ENCODE measurements around the gene RGS7BP.

DNA sequence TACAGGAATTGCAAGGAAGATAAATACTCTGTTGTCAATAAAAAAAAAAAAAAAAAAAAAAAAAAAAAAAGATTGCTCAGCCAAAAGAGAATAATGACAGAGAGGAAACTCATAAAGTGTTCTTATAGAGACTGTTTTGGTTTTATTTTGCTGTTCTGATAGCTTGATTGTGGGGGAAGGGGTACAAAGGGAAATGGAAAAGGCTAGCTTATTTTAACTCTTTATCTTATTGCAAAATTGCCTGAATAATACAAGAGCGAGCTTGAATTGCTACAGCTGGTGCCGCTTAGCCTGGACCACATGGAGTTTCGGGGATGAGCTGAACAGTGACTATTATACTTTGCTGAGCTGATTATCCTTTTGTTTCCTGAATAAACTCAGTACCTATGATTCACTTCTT lies 153.5 kb downstream of the RGS7BP start:
- TF ChIP-seq, protein P1, sequence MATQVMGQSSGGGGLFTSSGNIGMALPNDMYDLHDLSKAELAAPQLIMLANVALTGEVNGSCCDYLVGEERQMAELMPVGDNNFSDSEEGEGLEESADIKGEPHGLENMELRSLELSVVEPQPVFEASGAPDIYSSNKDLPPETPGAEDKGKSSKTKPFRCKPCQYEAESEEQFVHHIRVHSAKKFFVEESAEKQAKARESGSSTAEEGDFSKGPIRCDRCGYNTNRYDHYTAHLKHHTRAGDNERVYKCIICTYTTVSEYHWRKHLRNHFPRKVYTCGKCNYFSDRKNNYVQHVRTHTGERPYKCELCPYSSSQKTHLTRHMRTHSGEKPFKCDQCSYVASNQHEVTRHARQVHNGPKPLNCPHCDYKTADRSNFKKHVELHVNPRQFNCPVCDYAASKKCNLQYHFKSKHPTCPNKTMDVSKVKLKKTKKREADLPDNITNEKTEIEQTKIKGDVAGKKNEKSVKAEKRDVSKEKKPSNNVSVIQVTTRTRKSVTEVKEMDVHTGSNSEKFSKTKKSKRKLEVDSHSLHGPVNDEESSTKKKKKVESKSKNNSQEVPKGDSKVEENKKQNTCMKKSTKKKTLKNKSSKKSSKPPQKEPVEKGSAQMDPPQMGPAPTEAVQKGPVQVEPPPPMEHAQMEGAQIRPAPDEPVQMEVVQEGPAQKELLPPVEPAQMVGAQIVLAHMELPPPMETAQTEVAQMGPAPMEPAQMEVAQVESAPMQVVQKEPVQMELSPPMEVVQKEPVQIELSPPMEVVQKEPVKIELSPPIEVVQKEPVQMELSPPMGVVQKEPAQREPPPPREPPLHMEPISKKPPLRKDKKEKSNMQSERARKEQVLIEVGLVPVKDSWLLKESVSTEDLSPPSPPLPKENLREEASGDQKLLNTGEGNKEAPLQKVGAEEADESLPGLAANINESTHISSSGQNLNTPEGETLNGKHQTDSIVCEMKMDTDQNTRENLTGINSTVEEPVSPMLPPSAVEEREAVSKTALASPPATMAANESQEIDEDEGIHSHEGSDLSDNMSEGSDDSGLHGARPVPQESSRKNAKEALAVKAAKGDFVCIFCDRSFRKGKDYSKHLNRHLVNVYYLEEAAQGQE (IDR thresholded peaks at IDR 0.05; ENCODE audit: low read depth) = no peak
- TF ChIP-seq CEBPB (IDR thresholded peaks at IDR 0.05) = no peak
- TF ChIP-seq EP300 (IDR thresholded peaks at IDR 0.05; ENCODE audit: borderline replicate concordance) = no peak
- no peak for TF ChIP-seq EGR1 (IDR thresholded peaks at IDR 0.05)
- TF ChIP-seq CREB1 (IDR thresholded peaks at IDR 0.05; ENCODE audit: low read depth) = no peak
- TF ChIP-seq TAF1 (IDR thresholded peaks at IDR 0.05; ENCODE audit: low read depth) = no peak
- TF ChIP-seq, protein P2, sequence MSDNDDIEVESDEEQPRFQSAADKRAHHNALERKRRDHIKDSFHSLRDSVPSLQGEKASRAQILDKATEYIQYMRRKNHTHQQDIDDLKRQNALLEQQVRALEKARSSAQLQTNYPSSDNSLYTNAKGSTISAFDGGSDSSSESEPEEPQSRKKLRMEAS (IDR thresholded peaks at IDR 0.05) = no peak
- no peak for TF ChIP-seq NFIC (IDR thresholded peaks at IDR 0.05)
- no peak for TF ChIP-seq YY1 (IDR thresholded peaks at IDR 0.05; ENCODE audit: low read depth)

Measured in Ishikawa (cell line).